ENCODE results near the gene KRT13. TPM values are rescaled to one million over a fixed set of nuclear protein-coding genes. Genes with fewer than 3 reads are reported as not detected.

KRT13 gene
- total and polyA plus RNA-seq, 2 of the 4 experiments (the other 2 are of a cell fraction): 0.18 to 0.56 TPM

DNA sequence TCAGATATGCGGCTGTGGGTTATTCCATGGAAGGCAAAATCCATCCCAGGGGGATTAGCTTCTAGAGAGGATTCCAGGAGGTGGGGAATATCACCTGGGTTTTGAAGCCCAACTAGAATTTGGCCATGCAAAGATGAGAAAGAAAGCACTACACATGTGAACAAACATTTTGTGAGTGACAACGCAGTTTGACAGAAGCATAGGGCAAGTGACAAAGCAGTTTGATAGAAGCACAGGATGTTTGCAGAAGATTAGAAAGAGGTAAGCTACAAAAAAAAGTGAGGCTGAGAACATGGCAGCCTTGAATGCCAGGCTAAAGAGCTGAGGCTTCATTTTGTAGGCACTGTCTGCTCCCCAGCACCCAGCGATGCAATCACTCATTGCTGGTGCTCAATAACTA, 52.3 kb downstream of the KRT13 start:
- Histone ChIP-seq H4K8ac (ENCODE audit: low read depth in 2 of 2, low read length in 2 of 2) (no peak overlapping the region), H3K36me3 (ENCODE audit: control insufficient read depth, insufficient read depth, low read length) (no peaks in the 10 kb centered on the region), H3K23ac (ENCODE audit: low read depth, low read length) (no peak overlapping the region), H2BK20ac (ENCODE audit: low read depth, low read length) (no peak overlapping the region), H3K4ac (ENCODE audit: low read depth, low read length) (no peak overlapping the region), H3K9ac (ENCODE audit: low read depth, low read length) (no peak overlapping the region), H3K79me1 (ENCODE audit: low read depth in 1 of 2, low read length in 2 of 2) (no peaks in the 10 kb centered on the region), H4K5ac (ENCODE audit: low read depth, low read length) (no peak overlapping the region), H3K18ac (ENCODE audit: low read depth, low read length) (no peak overlapping the region), H2AFZ (replicated peaks; ENCODE audit: low read length, poor library complexity) (no peak overlapping the region), H3K27ac (ENCODE audit: insufficient read depth, low read length) (no peak overlapping the region), H2AK9ac (replicated peaks; ENCODE audit: low read depth, low read length, poor library complexity) (no peak overlapping the region), H2BK120ac (ENCODE audit: low read depth, low read length) (no peak overlapping the region), H3K9me1 (ENCODE audit: insufficient read depth, low read length) (peaks cover 5% of the 10 kb centered on the region), H4K91ac (ENCODE audit: insufficient read depth, low read depth, low read length) (no peak overlapping the region), H2BK5ac (ENCODE audit: low read depth, low read length, poor library complexity, severe bottlenecking) (no peak overlapping the region), H2AK5ac (ENCODE audit: low read depth, low read length) (no peak overlapping the region), H4K20me1 (ENCODE audit: insufficient read depth, low read length) (no peaks in the 10 kb centered on the region), H3K4me2 (ENCODE audit: low read depth, low read length) (no peak overlapping the region), H3K9me3 (ENCODE audit: control insufficient read depth, insufficient read depth, low read length) (peaks cover 14% of the 10 kb centered on the region), H3K4me3 (ENCODE audit: insufficient read depth, low read depth, low read length) (no peak overlapping the region), H3K27me3 (ENCODE audit: control insufficient read depth, insufficient read depth, low read length) (peaks cover 7% of the 10 kb centered on the region), H3K14ac (replicated peaks; ENCODE audit: low read depth, low read length) (no peak overlapping the region), H3K56ac (ENCODE audit: extremely low read depth, insufficient read depth, low read length) (no peak overlapping the region), H2BK15ac (ENCODE audit: low read depth, low read length) (no peak overlapping the region), H3K4me1 (ENCODE audit: control insufficient read depth, insufficient read depth, low read length) (peaks cover 4% of the 10 kb centered on the region)
- ChIA-PET CTCF (no interaction called here), POLR2A (ENCODE audit: unreplicated experiment) (no interaction called here)
- intact Hi-C loops (cut with micrococcal nuclease) (no loop called here), dilution Hi-C loops (cut with HindIII; ENCODE audit: low sequenced_read_pairs, unreplicated experiment) (no loop called here), in situ Hi-C loops (cut with MboI; ENCODE audit: low sequenced_read_pairs) (no loop called here)
- DNase-seq (no peak), ATAC-seq (ENCODE audit: low read depth) (no peak)
- no peak for TF ChIP-seq CHD1 (IDR thresholded peaks at IDR 0.05; ENCODE audit: low read depth, low read length)
- no peak for TF ChIP-seq MXI1 (IDR thresholded peaks at IDR 0.05; ENCODE audit: borderline replicate concordance, low read depth, low read length)
- no peak for TF ChIP-seq CEBPB (IDR thresholded peaks at IDR 0.05; ENCODE audit: low read depth, low read length)
- TF ChIP-seq MAZ (IDR thresholded peaks at IDR 0.05; ENCODE audit: borderline replicate concordance, low read depth, low read length): no peak
- TF ChIP-seq, protein P1, sequence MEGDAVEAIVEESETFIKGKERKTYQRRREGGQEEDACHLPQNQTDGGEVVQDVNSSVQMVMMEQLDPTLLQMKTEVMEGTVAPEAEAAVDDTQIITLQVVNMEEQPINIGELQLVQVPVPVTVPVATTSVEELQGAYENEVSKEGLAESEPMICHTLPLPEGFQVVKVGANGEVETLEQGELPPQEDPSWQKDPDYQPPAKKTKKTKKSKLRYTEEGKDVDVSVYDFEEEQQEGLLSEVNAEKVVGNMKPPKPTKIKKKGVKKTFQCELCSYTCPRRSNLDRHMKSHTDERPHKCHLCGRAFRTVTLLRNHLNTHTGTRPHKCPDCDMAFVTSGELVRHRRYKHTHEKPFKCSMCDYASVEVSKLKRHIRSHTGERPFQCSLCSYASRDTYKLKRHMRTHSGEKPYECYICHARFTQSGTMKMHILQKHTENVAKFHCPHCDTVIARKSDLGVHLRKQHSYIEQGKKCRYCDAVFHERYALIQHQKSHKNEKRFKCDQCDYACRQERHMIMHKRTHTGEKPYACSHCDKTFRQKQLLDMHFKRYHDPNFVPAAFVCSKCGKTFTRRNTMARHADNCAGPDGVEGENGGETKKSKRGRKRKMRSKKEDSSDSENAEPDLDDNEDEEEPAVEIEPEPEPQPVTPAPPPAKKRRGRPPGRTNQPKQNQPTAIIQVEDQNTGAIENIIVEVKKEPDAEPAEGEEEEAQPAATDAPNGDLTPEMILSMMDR (conservative IDR thresholded peaks at IDR 0.05; ENCODE audit: low read depth, low read length): no peak
- TF ChIP-seq NFE2L2 (IDR thresholded peaks at IDR 0.05; ENCODE audit: low read depth, low read length): no peak
- no peak for TF ChIP-seq RAD21 (IDR thresholded peaks at IDR 0.05; ENCODE audit: low read length)
- TF ChIP-seq FOS (IDR thresholded peaks at IDR 0.05; ENCODE audit: low read depth, low read length): no peak
- TF ChIP-seq, protein P2, sequence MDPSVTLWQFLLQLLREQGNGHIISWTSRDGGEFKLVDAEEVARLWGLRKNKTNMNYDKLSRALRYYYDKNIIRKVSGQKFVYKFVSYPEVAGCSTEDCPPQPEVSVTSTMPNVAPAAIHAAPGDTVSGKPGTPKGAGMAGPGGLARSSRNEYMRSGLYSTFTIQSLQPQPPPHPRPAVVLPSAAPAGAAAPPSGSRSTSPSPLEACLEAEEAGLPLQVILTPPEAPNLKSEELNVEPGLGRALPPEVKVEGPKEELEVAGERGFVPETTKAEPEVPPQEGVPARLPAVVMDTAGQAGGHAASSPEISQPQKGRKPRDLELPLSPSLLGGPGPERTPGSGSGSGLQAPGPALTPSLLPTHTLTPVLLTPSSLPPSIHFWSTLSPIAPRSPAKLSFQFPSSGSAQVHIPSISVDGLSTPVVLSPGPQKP (IDR thresholded peaks at IDR 0.05; ENCODE audit: borderline replicate concordance, low read depth, low read length): no peak
- no peak for TF ChIP-seq SMC3 (IDR thresholded peaks at IDR 0.05; ENCODE audit: low read depth, low read length)
- TF ChIP-seq RCOR1 (IDR thresholded peaks at IDR 0.05; ENCODE audit: insufficient replicate concordance, low read length): no peak
- no peak for TF ChIP-seq BHLHE40 (IDR thresholded peaks at IDR 0.05; ENCODE audit: low read depth, low read length)
- no peak for TF ChIP-seq MAFK (IDR thresholded peaks at IDR 0.05; ENCODE audit: low read depth, low read length)
- TF ChIP-seq RFX5 (IDR thresholded peaks at IDR 0.05; ENCODE audit: low read depth, low read length): no peak
- no peak for TF ChIP-seq POLR2A (IDR thresholded peaks at IDR 0.05; ENCODE audit: low read depth, low read length)
- no peak for TF ChIP-seq USF2 (IDR thresholded peaks at IDR 0.05; ENCODE audit: low read depth, low read length)
- no TSS peak for BruUV-seq (replicated peaks)
- WGBS, 2 experiments (ENCODE audit: extremely low coverage in 2 of 2, insufficient read length in 1 of 2): no CpG with 5 or more reads among the region's 3 CpGs

Data from IMR-90 (cell line).